Spleen (tissue), 11 donors: Measurements from ENCODE around the gene GPC3. TPM values are rescaled to one million over a fixed set of nuclear protein-coding genes. Genes with fewer than 3 reads are reported as not detected.

Source experiments
- DNase-seq: peaks from one replicate; pipeline ENCODE4 v3.0.0-alpha.2; 2020
- H3K27ac ChIP-seq, 8 donors: fragments of 200-600 bp; sonication (generic) in 7 of 8; 1 replicate in 4 of 8; 2 replicates in 4 of 8; pipeline versions ENCODE4 v1.5.0 to v1.8.0; 2016 to 2021; ENCODE audit warnings: inconsistent platforms in 4 of 8, mild to moderate bottlenecking in 4 of 8, moderate library complexity in 1 of 8
- H3K27me3 ChIP-seq, 7 donors: fragments of 200-600 bp; sonication (generic) in 6 of 7; replicated peaks in 1 of 7; 1 replicate in 4 of 7; 2 replicates in 3 of 7; pipeline versions ENCODE4 v1.5.0 to v1.8.0; 2016 to 2021; ENCODE audit warnings: inconsistent platforms in 3 of 7, mild to moderate bottlenecking in 1 of 7
- H3K36me3 ChIP-seq, 6 donors: fragments of 200-600 bp; sonication (generic) in 5 of 6; 1 replicate in 4 of 6; 2 replicates in 2 of 6; pipeline versions ENCODE4 v1.5.0 to v1.8.0; 2016 to 2021; ENCODE audit warnings: inconsistent platforms in 2 of 6
- H3K4me1 ChIP-seq, 6 donors: fragments of 200-600 bp; sonication (generic) in 5 of 6; 1 replicate in 3 of 6; 2 replicates in 3 of 6; pipeline versions ENCODE4 v1.5.0 to v1.8.0; 2016 to 2021; ENCODE audit warnings: inconsistent platforms in 3 of 6
- H3K4me3 ChIP-seq, 8 donors: fragments of 200-600 bp; sonication (generic) in 7 of 8; 1 replicate in 4 of 8; 2 replicates in 4 of 8; pipeline versions ENCODE4 v1.5.0 to v1.8.0; 2016 to 2021; ENCODE audit warnings: inconsistent platforms in 4 of 8, mild to moderate bottlenecking in 4 of 8, moderate library complexity in 2 of 8
- H3K9me3 ChIP-seq, 8 donors: fragments of 200-600 bp; sonication (generic) in 7 of 8; 1 replicate in 4 of 8; 2 replicates in 4 of 8; pipeline versions ENCODE4 v1.5.0 to v1.8.0; 2016 to 2021; ENCODE audit warnings: inconsistent platforms in 4 of 8
- CTCF ChIP-seq, 11 experiments: fragments of 200-600 bp in 7 of 11; fragments of 450-650 bp in 4 of 11; sonication (generic) in 4 of 11; IDR thresholded peaks in 8 of 11; conservative IDR thresholded peaks in 3 of 11; 1 replicate in 7 of 11; 2 replicates in 4 of 11; pipeline versions ENCODE4 v1.4.0 to v1.8.0; 2016 to 2021; ENCODE audit warnings: antibody characterized with exemption in 11 of 11, inconsistent platforms in 4 of 11, mild to moderate bottlenecking in 1 of 11
- POLR2A ChIP-seq, 3 donors: fragments of 450-650 bp; IDR thresholded peaks; one replicate each; pipeline ENCODE4 v1.5.1; 2017; ENCODE audit warnings: antibody characterized with exemption in 3 of 3, mild to moderate bottlenecking in 1 of 3
- POLR2AphosphoS5 ChIP-seq, 3 donors: sonication (generic); formaldehyde crosslinking; IDR thresholded peaks; one replicate each; pipeline ENCODE4 v1.5.1; 2017; ENCODE audit warnings: antibody characterized with exemption in 3 of 3
- WGBS, 5 donors: extraction: QIAGEN DNeasy Blood & Tissue Kit in 3 of 5; methylation state at CpG; one replicate each; pipeline versions ENCODE4 v1.1.5 to v1.1.7; 2013 to 2018; 5-methylcytosine and 5-hydroxymethylcytosine counted together
- intact Hi-C: fragments of 100-400 bp; cut with DNase I; formaldehyde crosslinking; loops from one replicate; pipeline ENCODE4 v1.15.0; 2023; ENCODE audit warnings: low total_unique reads
- polyA plus RNA-seq, 3 donors: library from polyadenylated mRNA; stranded (reverse); fragments of 200-250 nt; gene quantifications; one replicate each; pipeline ENCODE4 v1.2.1, GENCODE V29; 2013
- total RNA-seq, 7 donors: library from RNA; depleted of rRNA in 3 of 7; stranded (reverse); fragments of >200 nt in 3 of 7; fragmentation: NEBNext Ultra II Directional in 4 of 7; extraction: Animal tissue kit (Norgen Biotek cat#: 25700) in 4 of 7; gene quantifications; one replicate each; pipeline versions ENCODE4 v1.1.0 to v1.2.1, GENCODE V29; 2016 to 2021
- donor health status: healthy with polysubstance abuse.
- donor health status: DM: no; HTN: no; CAD: no; lungs with moderate emphysema.
- donor health status: DM: no; HTN: no; CAD: no.
- donor health status: Bipolar disorder and iron deficiency.
- donor health status: healthy.
- donor health status: DM: no; HTN: no; CAD: no.
- donor health status: DM: yes; HTN: yes; CAD: no.

The GPC3 gene
- total and polyA plus RNA-seq, 10 donors = 0.41 to 3.3 (median 1.5) TPM

GRCh38 chrX:133749951-133750350, 235.4 kb downstream of the GPC3 start:
- peaks cover 0 to 26% (median 0%) of the 10 kb centered on the region in 7 donors for H3K27me3 ChIP-seq
- no peak overlapping the region for H3K27ac ChIP-seq
- H3K36me3 ChIP-seq = no peaks in the 10 kb centered on the region
- no peaks in the 10 kb centered on the region for H3K9me3 ChIP-seq
- TF ChIP-seq POLR2AphosphoS5 (IDR thresholded peaks at IDR 0.05) (no peak), POLR2A (IDR thresholded peaks at IDR 0.05) (no peak), CTCF (IDR thresholded peaks at IDR 0.05 in 8 of 11, conservative IDR thresholded peaks at IDR 0.05 in 3 of 11) (no peak)
- intact Hi-C loops = no loop called here
- WGBS, 5 donors = 52 to 72% (median 64%) methylated on average over 4 of the region's 4 CpGs
- no peaks in the 10 kb centered on the region for H3K4me1 ChIP-seq
- no peak for DNase-seq
- H3K4me3 ChIP-seq = no peak overlapping the region

- no peaks in the 10 kb centered on the region for H3K9me3 ChIP-seq
- H3K27ac ChIP-seq = no peak overlapping the region
- no peak for DNase-seq
- H3K27me3 ChIP-seq = peaks cover 0 to 26% (median 0%) of the 10 kb centered on the region in 7 donors
- H3K36me3 ChIP-seq = no peaks in the 10 kb centered on the region
- WGBS, 5 donors = 31 to 45% (median 34%) methylated on average over 4 of the region's 4 CpGs
- intact Hi-C loops = no loop called here
- TF ChIP-seq POLR2AphosphoS5 (IDR thresholded peaks at IDR 0.05) (no peak), CTCF (IDR thresholded peaks at IDR 0.05 in 8 of 11, conservative IDR thresholded peaks at IDR 0.05 in 3 of 11) (no peak), POLR2A (IDR thresholded peaks at IDR 0.05) (no peak)
- H3K4me3 ChIP-seq = no peak overlapping the region
- no peaks in the 10 kb centered on the region for H3K4me1 ChIP-seq
Observed at GRCh38 chrX:133749370-133749769, 236.0 kb downstream of the GPC3 start.

- Histone ChIP-seq H3K36me3 (no peaks in the 10 kb centered on the region), H3K9me3 (no peaks in the 10 kb centered on the region), H3K4me3 (no peak overlapping the region), H3K27ac (no peak overlapping the region), H3K4me1 (no peaks in the 10 kb centered on the region), H3K27me3 (peaks cover 0 to 29% (median 0%) of the 10 kb centered on the region in 7 donors)
- intact Hi-C loops = no loop called here
- TF ChIP-seq POLR2AphosphoS5 (IDR thresholded peaks at IDR 0.05) (no peak), CTCF (IDR thresholded peaks at IDR 0.05 in 8 of 11, conservative IDR thresholded peaks at IDR 0.05 in 3 of 11) (no peak), POLR2A (IDR thresholded peaks at IDR 0.05) (no peak)
- no peak for DNase-seq
- 72 to 96% (median 80%) methylated on average over 2 of the region's 2 CpGs for WGBS, 5 donors
Observed at GRCh38 chrX:133747196-133747595, 238.2 kb downstream of the GPC3 start.

GRCh38 chrX:133746593-133746992, 238.8 kb downstream of the GPC3 start:
- TF ChIP-seq POLR2AphosphoS5 (IDR thresholded peaks at IDR 0.05) = no peak
- DNase-seq = no peak
- Histone ChIP-seq H3K4me1 (no peaks in the 10 kb centered on the region), H3K27ac (no peak overlapping the region), H3K4me3 (no peak overlapping the region), H3K36me3 (no peaks in the 10 kb centered on the region), H3K9me3 (no peaks in the 10 kb centered on the region), H3K27me3 (peaks cover 0 to 24% (median 0%) of the 10 kb centered on the region in 7 donors)
- intact Hi-C loops = no loop called here
- WGBS, 5 donors = 43 to 75% (median 57%) methylated on average over 1 of the region's 1 CpG

GRCh38 chrX:133745349-133745748, 240.0 kb downstream of the GPC3 start:
- H3K27ac ChIP-seq = no peak overlapping the region
- H3K4me3 ChIP-seq = no peak overlapping the region
- no peaks in the 10 kb centered on the region for H3K36me3 ChIP-seq
- TF ChIP-seq CTCF (IDR thresholded peaks at IDR 0.05 in 8 of 11, conservative IDR thresholded peaks at IDR 0.05 in 3 of 11) (no peak), POLR2A (IDR thresholded peaks at IDR 0.05) (no peak), POLR2AphosphoS5 (IDR thresholded peaks at IDR 0.05) (no peak)
- H3K9me3 ChIP-seq = no peaks in the 10 kb centered on the region
- no peak for DNase-seq
- H3K4me1 ChIP-seq = no peaks in the 10 kb centered on the region
- peaks cover 0 to 20% (median 0%) of the 10 kb centered on the region in 7 donors for H3K27me3 ChIP-seq
- intact Hi-C loops = no loop called here
